ENCODE measurements around the gene ATG3.

Gene ATG3

DNA sequence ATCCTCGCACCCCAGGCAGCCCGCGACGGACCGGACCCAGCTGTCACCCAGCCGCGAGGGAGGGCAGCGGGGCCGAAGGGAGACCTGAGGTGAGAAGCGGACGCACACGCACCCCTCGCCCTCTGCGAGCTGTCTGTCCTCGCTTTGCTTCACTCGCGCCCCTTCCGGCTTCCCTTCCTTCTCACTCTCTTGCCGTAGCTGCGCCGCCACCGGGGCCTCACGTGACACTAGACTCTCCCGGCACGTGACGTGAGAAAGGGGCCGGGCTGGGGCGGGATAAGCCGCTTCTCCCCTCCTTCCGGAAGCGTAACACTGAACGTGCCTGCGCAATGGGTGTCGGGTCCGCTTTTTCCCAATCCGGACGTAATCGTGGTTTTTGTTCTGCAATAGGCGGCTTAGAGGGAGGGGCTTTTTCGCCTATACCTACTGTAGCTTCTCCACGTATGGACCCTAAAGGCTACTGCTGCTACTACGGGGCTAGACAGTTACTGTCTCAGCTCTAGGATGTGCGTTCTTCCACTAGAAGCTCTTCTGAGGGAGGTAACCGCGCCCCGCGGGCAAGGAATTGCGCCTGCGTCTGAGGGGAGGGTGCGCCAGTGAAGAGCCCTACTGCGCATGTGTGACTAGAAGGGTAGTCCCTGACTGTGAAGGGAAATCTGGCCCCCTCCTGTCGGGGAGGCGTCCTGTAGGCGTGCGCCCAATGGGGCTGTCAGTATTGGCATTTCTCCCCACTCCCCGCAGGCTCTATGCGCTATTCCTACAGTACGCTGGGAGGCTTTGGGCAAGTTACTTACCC is at the start of gene ATG3, which contains the start of gene SLC35A5:
ATG3 (minus strand) TSS at position 229 of the 796 bp plus-strand sequence. CDS start 434 bp downstream, outside the sequence.
SLC35A5 (plus strand) TSS at position 312 of the 796 bp plus-strand sequence. CDS start 1,359 bp downstream, outside the sequence.
- DNase-seq: peak; percentile 98

GRCh38 chr3:112610121-112610520 is 48.4 kb upstream of the ATG3 start:
- DNase-seq: no peak

DNA sequence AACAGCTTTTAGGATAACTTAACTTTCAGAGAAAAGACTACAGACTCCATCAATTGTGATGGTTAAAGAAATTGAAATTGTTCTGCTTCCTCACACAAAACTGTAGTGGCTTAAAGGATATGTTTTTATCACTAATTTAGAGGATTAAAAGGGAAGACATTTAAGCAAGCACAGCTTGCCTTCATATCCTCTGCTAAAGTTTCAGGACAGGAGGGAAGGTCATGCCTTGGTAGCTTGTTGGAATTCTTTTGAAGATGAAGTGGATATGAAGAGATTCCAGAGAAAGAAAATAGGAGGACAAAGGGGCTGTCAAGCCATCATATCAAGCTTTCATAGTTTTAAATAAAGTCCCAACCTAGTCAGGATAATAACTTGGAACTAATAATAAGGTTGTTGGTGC is 46.1 kb upstream of the ATG3 start:
- no peak for DNase-seq

GRCh38 chr3:112606098-112606497 is 44.3 kb upstream of the ATG3 start:
- no peak for DNase-seq

DNA sequence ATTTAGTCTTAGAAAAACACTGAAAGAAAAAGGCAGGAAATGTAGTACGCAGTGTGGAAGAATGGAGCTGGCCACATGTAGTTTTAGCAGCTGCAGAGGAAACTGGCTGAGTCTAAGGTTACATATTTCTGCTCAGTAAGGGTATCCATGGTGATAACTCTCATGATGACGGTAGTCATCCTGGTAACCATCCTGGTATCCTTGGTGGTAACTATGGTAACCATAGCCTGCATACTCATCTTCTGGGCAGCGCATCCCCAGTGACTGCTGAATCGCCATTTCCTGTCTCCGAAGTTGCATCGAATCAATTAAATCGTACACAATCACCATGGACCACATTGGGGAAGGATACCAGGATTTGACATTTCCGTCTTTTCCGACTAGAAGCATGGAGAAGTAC is 43.5 kb upstream of the ATG3 start:
- DNase-seq: peak; percentile 75

DNA sequence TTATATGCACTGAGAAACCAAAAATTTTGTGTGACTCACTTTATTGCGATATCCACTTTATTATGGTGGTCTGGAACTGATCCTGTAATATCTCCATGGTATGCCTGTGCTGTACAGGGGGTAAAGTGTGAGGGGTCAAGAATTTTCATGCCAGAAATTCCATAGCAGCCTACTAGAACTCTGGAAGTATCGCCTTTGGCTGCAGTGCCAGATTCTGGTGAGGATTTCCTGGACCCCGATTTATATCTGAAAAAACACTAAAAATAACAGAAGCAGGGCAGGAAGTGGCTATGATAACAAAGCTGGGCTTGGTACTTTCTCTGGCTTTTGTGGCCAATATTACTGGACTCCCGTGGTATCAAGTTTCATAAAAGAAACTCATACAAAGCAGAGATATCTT is 42.8 kb upstream of the ATG3 start:
- DNase-seq: no peak

- DNase-seq: no peak
Measured at GRCh38 chr3:112602217-112602838, 40.6 kb upstream of the ATG3 start.

GRCh38 chr3:112598731-112599130 is 37.0 kb upstream of the ATG3 start:
- DNase-seq: no peak

DNA sequence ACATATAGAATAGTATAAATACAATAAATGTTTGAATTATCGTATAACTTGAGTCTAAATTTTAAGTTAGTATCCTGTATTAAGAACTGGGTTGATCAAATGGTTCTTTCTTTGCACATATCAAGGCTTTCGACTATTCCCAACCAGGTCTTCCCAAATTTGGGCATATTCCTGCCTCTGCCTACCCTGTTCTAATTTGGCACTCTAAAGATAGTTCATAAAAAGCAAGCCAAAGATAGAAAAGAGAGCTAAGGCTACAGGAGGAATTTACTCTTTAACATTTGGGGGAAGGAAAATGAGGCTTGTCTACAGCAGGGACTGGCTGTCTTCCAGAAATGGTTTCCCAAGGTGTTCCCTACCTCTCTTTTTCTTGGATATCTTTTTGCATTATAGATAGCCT is 36.2 kb upstream of the ATG3 start:
- DNase-seq: no peak

- DNase-seq: no peak
Measured at GRCh38 chr3:112594856-112595255, 33.1 kb upstream of the ATG3 start.

DNA sequence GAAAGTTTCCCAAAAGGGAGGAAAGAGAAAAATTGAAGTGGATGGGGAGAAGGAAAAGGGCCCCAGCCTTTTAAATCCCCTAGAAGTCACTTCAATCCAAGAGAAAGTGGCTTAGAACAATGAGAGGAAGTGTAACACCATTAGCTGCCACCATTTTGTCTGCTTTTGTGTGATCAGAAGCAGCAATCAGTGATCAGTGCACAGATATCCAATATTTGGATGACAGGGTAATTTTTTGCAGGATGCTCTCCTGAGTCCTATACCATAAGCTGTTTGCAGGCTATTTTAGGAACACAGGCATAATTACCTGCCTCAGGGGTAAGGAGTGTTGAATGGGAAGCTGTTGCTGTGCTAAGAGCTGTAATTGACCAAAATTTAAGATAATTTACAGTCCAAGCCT is 31.5 kb upstream of the ATG3 start:
- no peak for DNase-seq

DNA sequence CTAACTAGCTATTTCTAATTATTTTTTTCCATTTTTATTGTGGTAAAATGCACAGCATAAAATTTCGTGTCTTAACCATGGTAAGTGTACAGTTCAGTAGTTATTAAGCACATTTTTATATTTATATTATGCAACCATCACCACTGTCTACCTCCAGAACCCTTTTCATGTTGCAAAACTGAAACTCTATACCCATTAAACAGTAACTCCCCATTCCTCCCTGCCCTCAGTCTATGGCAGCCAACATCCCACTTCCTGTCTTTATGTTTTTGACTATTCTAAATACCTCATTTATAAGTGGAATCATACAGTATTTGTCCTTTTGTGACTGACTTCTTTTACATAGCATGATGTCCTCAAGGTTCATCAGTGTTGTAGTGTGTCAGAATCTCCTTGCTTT is 25.6 kb upstream of the ATG3 start:
- no peak for DNase-seq

- no peak for DNase-seq
Measured at GRCh38 chr3:112585782-112586181, 24.0 kb upstream of the ATG3 start.

DNA sequence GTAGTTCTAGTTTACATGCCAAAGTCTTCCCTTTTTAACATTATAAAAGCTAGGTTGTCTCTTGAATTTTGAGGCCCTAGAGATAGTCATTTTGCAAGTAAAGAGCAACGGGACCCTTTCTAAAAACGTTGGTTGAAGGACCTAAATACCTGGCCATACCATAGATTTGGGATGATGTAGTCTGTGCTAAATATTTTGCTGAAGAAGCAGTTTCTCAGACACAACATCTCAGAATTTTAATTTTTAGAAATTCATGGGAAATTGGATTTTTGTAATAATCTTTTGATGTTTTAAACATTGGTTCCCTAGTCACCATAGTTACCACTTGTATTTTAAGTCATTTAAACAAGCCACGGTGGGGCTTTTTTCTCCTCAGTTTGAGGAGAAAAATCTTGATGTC is 21.3 kb upstream of the ATG3 start:
- DNase-seq: no peak

DNA sequence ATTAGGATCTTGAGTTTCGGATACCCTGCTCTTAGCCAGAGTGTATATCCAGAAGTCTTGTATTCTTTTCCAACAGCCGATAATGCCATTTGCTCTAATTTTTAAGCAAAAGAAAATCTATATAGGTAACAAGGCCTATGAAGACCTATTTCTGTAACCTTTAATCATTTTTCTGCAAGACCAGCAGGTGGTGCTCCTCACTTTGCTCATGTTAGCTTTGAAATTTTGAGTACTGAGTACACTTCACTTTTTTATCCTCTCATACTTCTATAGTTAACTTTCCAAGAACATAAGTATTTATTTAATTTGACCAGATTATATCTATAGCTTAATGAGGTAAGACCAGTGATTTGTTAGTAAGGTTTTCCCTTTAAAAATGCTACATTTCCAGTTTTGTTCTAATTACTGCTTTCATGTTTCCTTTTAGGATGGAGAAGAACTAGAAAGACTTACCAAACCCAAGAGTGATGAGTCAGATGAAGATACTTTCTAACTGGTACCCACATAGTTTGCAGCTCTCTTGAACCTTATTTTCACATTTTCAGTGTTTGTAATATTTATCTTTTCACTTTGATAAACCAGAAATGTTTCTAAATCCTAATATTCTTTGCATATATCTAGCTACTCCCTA is 20.6 kb upstream of the ATG3 start:
- DNase-seq: no peak

DNA sequence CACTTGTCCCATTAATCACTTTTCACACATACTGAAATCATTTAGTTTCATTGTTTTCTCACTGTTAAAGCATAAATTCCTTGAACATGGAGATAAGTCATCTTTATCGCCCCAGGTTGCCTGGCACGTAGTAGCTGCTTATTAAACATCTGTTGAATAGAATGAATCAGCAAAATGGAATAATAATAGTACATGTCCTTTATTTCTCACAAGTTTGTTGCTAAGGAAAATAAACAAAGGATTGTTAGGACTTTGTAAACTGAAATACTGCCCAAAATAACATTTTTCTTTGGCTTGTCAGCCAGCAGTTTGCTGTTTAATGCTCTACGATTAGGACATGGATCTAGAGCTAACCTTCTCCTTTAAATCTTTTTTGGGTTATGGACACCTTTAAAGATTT is 17.9 kb upstream of the ATG3 start:
- DNase-seq: no peak

DNA sequence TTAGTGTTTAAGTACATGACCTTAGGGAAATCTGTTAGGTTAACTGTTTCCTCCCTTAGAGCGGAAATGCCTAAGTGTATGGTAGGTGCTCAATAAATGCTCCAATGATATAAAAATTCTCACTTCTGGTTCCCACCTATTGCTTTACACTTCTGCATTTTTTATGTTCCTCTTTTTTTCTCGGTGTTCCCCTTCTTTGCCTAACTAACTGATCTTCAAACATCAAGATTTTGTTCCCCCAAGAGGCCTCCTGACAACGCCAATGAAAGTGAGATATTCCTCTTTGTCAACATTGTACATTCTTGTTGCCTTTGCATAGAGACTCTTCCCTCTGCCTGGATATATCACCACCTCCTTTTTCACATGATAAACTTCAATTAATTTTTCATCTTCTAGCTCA is 17.5 kb upstream of the ATG3 start:
- no peak for DNase-seq

DNA sequence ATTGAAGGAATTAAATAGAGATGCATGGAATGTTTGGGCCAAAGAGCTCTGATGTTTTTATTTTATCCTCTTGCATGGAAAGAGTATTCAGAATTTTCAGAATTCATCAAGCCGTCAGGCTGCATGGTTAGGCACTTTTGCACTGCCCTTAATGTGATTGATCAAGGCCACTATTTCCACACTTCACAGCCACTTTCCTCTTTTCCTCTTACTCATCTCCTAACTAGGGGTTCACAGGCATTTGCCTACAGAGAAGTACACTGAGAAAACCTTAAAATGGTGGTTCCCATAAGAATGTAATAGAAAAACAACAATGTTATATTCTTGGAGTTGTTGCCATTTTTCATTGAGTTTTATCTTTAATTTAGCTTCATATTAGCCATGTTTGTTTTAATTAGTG is 10.9 kb upstream of the ATG3 start:
- no peak for DNase-seq

GRCh38 chr3:112569265-112569664 is 7.5 kb upstream of the ATG3 start:
- DNase-seq: no peak

DNA sequence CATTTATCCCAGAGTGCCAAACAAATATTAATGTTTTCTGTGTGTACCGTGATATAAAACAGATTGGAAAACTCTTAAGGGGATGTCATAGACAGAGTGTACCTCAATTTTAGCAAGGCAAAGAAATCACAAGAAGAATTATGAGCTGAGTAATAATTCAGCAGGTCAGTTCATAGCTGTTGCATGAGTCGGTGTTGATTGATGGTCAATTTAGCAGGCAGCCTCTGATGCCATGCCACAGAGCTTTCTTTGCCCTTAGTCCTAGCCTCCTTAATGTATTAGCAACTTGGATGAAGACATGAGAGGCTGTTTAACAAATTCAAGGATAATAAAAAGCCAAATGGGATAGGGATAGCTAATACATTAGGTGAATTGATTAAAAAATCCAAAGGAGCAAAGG is 6.9 kb upstream of the ATG3 start:
- DNase-seq: no peak

DNA sequence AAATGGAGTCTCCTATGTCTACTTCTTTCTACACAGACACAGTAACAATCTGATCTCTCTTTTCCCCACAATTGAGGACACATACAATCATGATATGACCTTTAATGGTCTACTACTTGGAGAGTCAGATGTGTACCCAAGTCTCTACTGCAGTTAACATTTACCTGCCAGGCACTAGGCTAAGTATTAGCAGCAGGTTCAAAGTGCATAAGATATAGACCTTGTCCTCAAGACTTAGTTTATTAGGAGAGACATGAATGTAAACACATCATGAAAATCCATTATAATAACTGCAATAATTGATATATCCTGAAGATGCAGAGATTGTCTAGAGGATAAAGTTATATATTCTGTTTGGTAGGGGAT is 3.2 kb upstream of the ATG3 start:
- DNase-seq: no peak

DNA sequence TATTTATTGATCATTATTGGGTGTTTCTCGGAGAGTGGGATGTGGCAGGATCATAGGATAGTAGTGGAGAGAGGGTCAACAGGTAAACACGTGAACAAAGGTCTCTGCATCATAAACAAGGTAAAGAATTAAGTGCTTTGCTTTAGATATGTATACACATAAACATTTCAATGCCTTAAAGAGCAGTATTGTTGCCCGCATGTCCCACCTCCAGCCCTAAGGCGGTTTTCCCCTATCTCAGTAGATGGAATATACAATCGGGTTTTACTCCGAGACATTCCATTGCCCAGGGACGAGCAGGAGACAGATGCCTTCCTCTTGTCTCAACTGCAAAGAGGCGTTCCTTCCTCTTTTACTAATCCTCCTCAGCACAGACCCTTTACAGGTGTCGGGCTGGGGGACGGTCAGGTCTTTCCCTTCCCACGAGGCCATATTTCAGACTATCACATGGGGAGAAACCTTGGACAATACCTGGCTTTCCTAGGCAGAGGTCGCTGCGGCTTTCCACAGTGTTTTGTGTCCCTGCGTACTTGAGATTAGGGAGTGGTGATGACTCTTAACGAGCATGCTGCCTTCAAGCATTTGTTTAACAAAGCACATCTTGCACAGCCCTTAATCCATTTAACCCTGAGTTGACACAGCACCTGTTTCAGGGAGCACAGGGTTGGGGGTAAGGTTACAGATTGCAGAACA is 2.6 kb upstream of the ATG3 start:
- DNase-seq: peak; percentile 66

- no peak for DNase-seq
Measured at GRCh38 chr3:112561484-112561733, 353 bp downstream of the ATG3 start.
